PC-9 (cell line): ENCODE results near the gene AFAP1.

Experiments used
- CTCF ChIP-seq: fragments of 200-600 bp; sonication (generic); conservative IDR thresholded peaks from 2 replicates; pipeline ENCODE4 v1.6.1; 2017; ENCODE audit warnings: mixed run types, antibody characterized with exemption, mild to moderate bottlenecking, moderate library complexity
- EZH2 ChIP-seq: fragments of 200-600 bp; sonication (generic); IDR thresholded peaks from 2 replicates; pipeline ENCODE4 v1.8.0; 2017; ENCODE audit warnings: antibody characterized with exemption, low read depth

- TF ChIP-seq EZH2 (no peak), CTCF (no peak)
Measured at GRCh38 chr4:7795983-7796382, 143.7 kb downstream of the AFAP1 start.
